Right ventricle myocardium superior (tissue), 1 donor: ENCODE measurements around the gene KCNA10. TPM values are rescaled to one million over a fixed set of nuclear protein-coding genes. Genes with fewer than 3 reads are reported as not detected.

Source experiments
- total RNA-seq: library from RNA; stranded (reverse); fragmentation: NEBNext Ultra II Directional; extraction: Animal tissue kit (Norgen Biotek cat#: 25700); gene quantifications from one replicate; pipeline ENCODE4 v1.2.1, GENCODE V29; 2021
- donor health status: DM: no; HTN: yes; CAD: no; lungs with severe emphysema.

Gene KCNA10
- total RNA-seq, 1 donor from 2014 or later, result not detected

Other genes starting within 250 kb of the KCNA10 start
- 13.9 TPM for gene RBM15, start 179.8 kb downstream of the KCNA10 start, total RNA-seq
- 3.4 TPM for gene SLC16A4, start 128.1 kb downstream of the KCNA10 start, total RNA-seq
- gene LAMTOR5, start 111.5 kb downstream of the KCNA10 start, total RNA-seq, result 256 TPM
- gene PROK1, start 68.0 kb downstream of the KCNA10 start, total RNA-seq, result not detected
- gene KCNA2, start 87.2 kb upstream of the KCNA10 start, total RNA-seq, result 0.70 TPM
- 0.24 TPM for gene KCNA3, start 155.8 kb upstream of the KCNA10 start, total RNA-seq